Right cardiac atrium (tissue), 5 donors: ENCODE results near the gene SERP2. TPM values are rescaled to one million over a fixed set of nuclear protein-coding genes. Genes with fewer than 3 reads are reported as not detected.

Source experiments
- ATAC-seq, 2 donors: fragments of 200-7000 bp; cut with Tn5 transposase; one replicate each; pipeline versions ENCODE4 v1.8.0 to v1.9.1; 2020; ENCODE audit warnings: moderate library complexity in 2 of 2, mild to moderate bottlenecking in 1 of 2
- DNase-seq, 3 donors: peaks; one replicate each; pipeline ENCODE4 v3.0.0-alpha.2; 2020
- H3K27ac ChIP-seq: one replicate; pipeline ENCODE4 v1.5.1; 2013; ENCODE audit warnings: mild to moderate bottlenecking, low read length, control low read depth, moderate library complexity
- H3K27me3 ChIP-seq: one replicate; pipeline ENCODE4 v1.6.1; 2013; ENCODE audit not compliant: control insufficient read depth, insufficient read depth
- H3K4me1 ChIP-seq: one replicate; pipeline ENCODE4 v1.6.1; 2013; ENCODE audit warnings: low read length; ENCODE audit not compliant: control insufficient read depth, insufficient read depth
- H3K4me3 ChIP-seq: one replicate; pipeline ENCODE4 v1.5.1; 2013; ENCODE audit warnings: low read length, control low read depth
- H3K9me3 ChIP-seq: one replicate; pipeline ENCODE4 v1.6.1; 2013; ENCODE audit warnings: low read length; ENCODE audit not compliant: control insufficient read depth
- WGBS: extraction: QIAGEN DNeasy Blood & Tissue Kit; methylation state at CpG from one replicate; pipeline ENCODE4 v1.1.7; 2013; 5-methylcytosine and 5-hydroxymethylcytosine counted together
- intact Hi-C, 4 donors: fragments of 100-400 bp; cut with DNase I; formaldehyde crosslinking; loops; one replicate each; pipeline versions ENCODE4 v1.11.0 to v1.14.0; 2022 to 2023
- polyA plus RNA-seq: library from polyadenylated mRNA; stranded (reverse); fragments of 200-250 nt; gene quantifications from one replicate; pipeline ENCODE4 v1.2.3, GENCODE V29; 2013
- total RNA-seq, 4 donors: library from RNA; stranded (reverse); fragmentation: NEBNext Ultra II Directional; extraction: Animal tissue kit (Norgen Biotek cat#: 25700); gene quantifications; one replicate each; pipeline ENCODE4 v1.2.1, GENCODE V29; 2021
- donor health status: healthy with polysubstance abuse.
- donor health status: DM: no; HTN: yes; CAD: no.
- donor health status: DM: no; HTN: no; CAD: no.
- donor health status: DM: no; HTN: yes; CAD: no; lungs with severe emphysema.
- donor health status: DM: yes; HTN: yes; CAD: no.

SERP2 gene
- total and polyA plus RNA-seq, 5 donors = 19.4 to 36.2 (median 26.7) TPM

DNA sequence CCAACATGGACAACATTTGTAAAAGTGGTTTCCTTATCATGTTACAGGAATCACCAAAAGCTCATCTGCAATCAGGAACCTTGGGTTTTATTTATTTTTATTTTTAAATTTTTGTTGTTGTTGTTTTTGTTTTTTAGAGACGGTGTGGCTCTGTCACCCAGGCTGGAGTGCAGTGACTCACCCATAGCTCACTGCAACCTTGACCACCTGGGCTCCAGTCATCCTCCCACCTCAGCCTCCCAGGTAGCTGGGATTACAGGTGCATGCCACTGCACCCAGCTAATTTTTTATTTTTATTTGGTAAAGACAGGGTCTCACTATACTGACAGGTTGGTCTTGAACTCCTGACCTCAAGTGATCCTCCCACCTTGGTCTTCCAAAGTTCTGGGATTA is 13.6 kb upstream of the SERP2 start:
- ATAC-seq (no peak), DNase-seq (no peak)
- WGBS = 96% methylated on average over 1 of the region's 1 CpG
- Histone ChIP-seq H3K4me3 (no peak overlapping the region), H3K27me3 (no peaks in the 10 kb centered on the region), H3K27ac (no peak overlapping the region), H3K9me3 (no peaks in the 10 kb centered on the region), H3K4me1 (no peaks in the 10 kb centered on the region)
- intact Hi-C loops = no loop called here

DNA sequence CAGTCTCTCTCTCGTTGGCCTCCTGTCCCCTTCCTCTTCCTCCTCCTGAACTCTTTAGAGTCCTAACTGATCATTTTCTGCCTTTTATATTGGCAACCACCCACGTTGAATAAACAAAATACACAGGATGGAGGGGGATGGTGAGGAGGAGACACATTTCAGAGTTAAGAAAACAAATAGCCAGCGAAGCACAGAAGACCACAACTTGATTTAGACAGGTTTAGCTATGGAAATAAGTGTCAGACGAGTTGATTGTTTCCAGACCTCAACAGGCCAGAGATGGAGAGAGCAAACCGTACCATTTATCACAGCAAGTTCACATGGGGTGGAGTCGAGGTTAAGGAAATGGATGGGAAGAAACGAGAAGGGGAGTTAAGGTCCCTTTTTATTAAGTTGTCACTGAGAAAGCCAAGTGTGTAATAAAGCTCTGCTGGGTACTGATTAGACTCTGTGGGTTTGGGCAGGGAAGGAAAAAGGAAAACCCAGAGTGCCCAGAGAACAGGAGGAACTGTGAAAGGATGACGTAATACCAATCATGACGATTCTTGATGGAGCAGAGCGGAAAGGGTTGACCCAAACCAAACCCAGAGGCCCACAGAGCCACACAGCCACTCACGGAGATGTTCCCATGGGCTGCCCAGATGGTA is 11.1 kb upstream of the SERP2 start:
- H3K9me3 ChIP-seq = no peaks in the 10 kb centered on the region
- H3K4me1 ChIP-seq = no peaks in the 10 kb centered on the region
- DNase-seq (no peak), ATAC-seq (peak in 1 of 2 donors; percentile 8)
- no peak overlapping the region for H3K4me3 ChIP-seq
- no peak overlapping the region for H3K27ac ChIP-seq
- H3K27me3 ChIP-seq = no peaks in the 10 kb centered on the region
- WGBS = 71% methylated on average over 11 of the region's 11 CpGs
- intact Hi-C loops = no loop called here

DNA sequence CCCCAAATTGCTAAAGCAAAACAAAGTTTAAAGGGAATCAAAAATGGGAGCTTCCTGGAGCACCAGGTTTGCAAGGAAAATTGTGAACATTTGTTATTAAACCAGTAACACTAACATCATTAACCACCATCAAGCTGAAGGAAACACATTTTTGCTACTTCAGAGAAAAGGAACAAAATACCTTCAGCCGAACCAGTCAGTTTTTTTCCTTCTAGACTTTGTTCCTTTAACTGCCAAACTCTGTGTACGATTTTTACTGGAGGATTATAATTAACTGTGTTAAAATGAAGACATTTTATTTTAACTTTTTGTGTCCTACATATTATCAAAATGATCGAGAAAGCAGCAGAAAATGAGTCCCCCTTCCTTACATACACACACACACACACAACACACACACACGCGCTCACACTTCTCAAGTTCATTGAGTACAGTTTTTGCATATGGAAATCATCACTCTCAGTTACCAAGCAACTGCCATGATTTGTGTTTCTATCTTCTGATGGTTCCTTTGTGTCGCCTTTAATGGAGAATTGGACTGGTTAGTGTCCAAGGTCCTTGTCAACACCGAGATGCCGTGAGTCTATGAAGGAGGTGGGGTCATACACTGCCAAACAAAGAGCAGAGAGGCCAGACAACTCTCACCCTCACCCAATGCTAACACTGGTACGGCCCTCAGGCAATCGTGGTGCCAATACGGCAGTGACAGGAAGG is 9.8 kb upstream of the SERP2 start:
- Histone ChIP-seq H3K27me3 (no peaks in the 10 kb centered on the region), H3K4me3 (no peak overlapping the region), H3K27ac (no peak overlapping the region), H3K4me1 (no peaks in the 10 kb centered on the region), H3K9me3 (no peaks in the 10 kb centered on the region)
- ATAC-seq = peak; percentile 56 to 85
- no peak for DNase-seq
- intact Hi-C loops = no loop called here
- WGBS = 51% methylated on average over 11 of the region's 11 CpGs

DNA sequence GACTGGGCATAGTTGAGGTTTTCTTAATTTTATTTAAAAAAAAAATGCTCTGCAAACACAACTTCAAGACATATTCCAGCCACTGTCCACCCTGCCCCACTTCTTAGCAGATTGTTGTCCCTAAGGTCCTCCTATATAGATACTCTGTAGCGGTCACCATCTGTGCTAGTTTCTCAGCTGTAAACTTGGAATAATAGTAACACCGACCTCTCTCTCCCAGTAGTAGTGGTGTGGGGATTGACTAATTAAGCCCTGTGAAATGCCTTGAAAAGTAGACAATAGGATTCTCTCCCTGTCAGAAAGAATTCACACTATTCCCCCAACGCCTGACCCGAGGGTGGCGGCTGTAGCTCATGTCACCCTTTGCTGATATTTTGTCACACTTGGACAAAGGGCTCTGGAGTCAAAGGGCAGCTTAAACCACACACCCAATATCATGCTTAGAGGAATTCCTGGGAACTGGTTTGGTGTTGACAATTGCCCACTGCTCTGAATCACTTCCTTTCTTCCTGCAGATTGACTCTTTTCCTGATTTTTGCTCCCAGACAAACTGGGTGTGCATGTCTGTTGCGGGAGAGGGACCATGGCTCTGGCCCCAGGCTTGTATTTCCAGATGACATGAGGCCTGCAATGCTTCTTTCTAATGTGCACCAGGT is 9.2 kb upstream of the SERP2 start:
- Histone ChIP-seq H3K27me3 (no peaks in the 10 kb centered on the region), H3K27ac (no peak overlapping the region), H3K9me3 (no peaks in the 10 kb centered on the region), H3K4me3 (no peak overlapping the region), H3K4me1 (no peaks in the 10 kb centered on the region)
- 64% methylated on average over 6 of the region's 6 CpGs for WGBS
- peak; percentile 24 to 89 for ATAC-seq
- intact Hi-C loops = no loop called here
- peak in 1 of 3 donors; percentile 20 for DNase-seq

DNA sequence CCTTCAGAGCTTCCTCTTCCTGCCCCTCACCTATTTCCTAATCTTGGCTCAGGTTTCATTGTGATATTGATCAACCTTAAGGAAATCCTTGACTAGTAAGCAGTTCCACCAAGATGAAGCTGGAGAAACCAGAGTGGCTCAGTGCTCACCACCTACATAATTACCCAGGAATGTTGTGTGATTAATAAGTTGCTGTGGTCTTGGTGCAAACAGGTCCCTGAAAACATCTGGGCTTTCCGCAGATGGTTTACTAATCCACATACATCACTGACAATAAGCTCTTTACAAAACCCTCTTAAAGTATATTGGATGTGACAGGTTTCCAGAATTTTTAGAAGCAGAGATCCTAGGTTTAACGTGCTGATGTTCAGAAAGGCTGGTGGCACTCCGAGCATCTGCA is 8.6 kb upstream of the SERP2 start:
- Histone ChIP-seq H3K4me3 (no peak overlapping the region), H3K9me3 (no peaks in the 10 kb centered on the region), H3K4me1 (no peaks in the 10 kb centered on the region), H3K27ac (no peak overlapping the region), H3K27me3 (no peaks in the 10 kb centered on the region)
- 93% methylated on average over 3 of the region's 3 CpGs for WGBS
- intact Hi-C loops = no loop called here
- ATAC-seq (no peak), DNase-seq (no peak)

DNA sequence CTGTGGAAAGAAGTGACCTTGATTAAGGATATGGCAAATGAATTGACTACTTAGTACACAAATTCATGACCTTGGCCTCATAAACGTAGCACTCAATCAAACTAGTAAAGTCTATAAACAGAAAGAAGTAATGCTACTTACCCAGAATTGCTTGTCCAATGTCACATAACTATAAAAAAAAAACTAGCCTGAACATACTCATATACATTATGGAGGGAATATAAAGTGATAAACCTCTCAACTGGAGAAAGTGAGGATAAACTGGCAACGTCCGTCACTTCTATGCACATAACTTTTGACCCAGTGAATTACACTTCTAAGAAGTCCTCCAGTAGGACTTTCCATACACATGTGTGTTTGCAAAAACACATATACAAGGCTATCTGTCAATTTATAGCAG is 7.7 kb upstream of the SERP2 start:
- DNase-seq (no peak), ATAC-seq (no peak)
- H3K4me1 ChIP-seq = no peaks in the 10 kb centered on the region
- no peak overlapping the region for H3K27ac ChIP-seq
- intact Hi-C loops = no loop called here
- no peaks in the 10 kb centered on the region for H3K9me3 ChIP-seq
- 80% methylated on average over 3 of the region's 3 CpGs for WGBS
- H3K4me3 ChIP-seq = no peak overlapping the region
- H3K27me3 ChIP-seq = no peaks in the 10 kb centered on the region

DNA sequence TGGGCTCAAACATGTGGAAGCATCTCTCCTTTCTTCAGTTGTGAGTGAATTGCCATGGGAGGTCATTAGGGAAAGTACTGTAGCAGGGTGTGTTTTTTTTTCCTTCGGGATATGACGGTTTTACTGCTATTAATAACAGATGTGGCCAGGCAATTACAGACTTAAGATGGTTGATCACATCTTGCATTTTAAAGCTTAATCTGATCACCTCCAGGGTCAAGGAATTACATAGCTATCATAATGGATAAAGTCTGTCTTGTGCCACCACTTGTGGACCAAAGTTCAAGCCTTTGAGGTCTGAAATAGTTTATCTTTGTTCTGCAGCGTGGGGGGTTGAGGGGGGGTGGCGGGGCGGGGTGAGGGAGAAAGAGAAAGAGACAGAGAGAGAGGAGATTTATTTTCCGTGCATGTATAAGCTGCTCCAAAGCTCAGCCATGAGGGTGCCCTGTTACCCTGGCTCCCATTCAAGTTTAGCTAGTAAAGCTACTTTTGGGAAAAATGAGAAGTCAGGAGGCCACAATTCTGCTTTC is 5.5 kb upstream of the SERP2 start:
- no peak for DNase-seq
- Histone ChIP-seq H3K4me3 (no peak overlapping the region), H3K9me3 (no peaks in the 10 kb centered on the region), H3K27me3 (no peaks in the 10 kb centered on the region), H3K27ac (no peak overlapping the region), H3K4me1 (no peaks in the 10 kb centered on the region)
- ATAC-seq = no peak
- intact Hi-C loops = no loop called here
- 17% methylated on average over 6 of the region's 6 CpGs for WGBS

DNA sequence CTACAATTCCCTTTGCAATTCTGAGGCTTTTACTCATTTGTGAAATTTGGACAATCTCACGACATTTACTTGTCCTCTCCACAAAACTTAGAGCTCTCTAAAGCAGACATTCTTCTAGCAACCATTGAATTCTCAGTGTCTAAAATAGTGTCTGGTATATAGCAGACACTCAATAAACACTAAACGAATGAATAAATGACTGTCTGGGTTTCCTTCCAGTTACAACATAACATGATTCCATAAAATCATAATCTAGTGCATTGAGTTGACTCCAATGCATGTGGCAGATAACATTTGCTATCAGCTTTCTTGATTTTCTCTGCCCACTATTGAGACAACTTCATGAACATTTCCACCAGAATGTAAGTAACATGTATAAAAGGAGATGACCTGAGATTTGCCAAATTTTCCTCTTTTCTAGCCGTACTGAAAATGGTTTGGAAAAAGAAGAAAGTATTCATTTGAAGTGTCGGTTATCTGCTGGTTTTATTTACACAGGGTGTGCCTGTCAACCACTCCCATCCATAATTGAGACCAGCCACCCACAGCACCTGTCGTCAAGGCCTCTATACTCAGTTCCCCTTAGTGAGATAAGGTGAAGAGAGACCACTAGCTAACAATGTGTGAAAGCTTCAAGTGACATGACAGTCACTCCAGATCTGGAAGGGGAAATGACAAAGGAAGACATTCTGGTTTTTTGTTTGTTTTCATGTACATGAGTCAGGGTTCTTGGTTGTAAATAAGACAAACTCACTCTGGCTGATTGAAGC is 4.8 kb upstream of the SERP2 start:
- WGBS = 63% methylated on average over 5 of the region's 5 CpGs
- ATAC-seq (no peak), DNase-seq (no peak)
- Histone ChIP-seq H3K9me3 (no peaks in the 10 kb centered on the region), H3K27me3 (no peaks in the 10 kb centered on the region), H3K27ac (no peak overlapping the region), H3K4me1 (no peaks in the 10 kb centered on the region), H3K4me3 (no peak overlapping the region)
- intact Hi-C loops = no loop called here

DNA sequence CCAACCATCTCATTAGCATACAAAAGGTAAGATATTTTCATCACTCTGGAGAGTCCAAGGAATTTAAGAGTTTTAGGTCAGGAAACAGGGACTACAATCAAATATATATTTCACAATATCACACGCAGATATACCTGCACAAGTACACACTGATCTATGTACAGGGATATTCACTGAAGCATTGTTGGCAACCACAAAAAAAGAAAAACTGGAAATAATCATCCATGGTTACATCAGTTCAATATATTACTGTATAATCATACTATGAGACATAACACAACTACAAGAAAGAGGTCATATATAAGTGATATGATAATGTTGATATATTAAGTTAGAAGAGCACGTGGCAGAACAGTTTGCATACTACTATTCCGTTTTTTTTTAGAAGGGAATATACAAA is 2.2 kb upstream of the SERP2 start:
- intact Hi-C loops = loop anchor here in 1 of 4 donors (10.0 kb wide), 1 partner anchor 67 kb away; no protein-coding TSS in a partner anchor
- ATAC-seq = no peak

DNA sequence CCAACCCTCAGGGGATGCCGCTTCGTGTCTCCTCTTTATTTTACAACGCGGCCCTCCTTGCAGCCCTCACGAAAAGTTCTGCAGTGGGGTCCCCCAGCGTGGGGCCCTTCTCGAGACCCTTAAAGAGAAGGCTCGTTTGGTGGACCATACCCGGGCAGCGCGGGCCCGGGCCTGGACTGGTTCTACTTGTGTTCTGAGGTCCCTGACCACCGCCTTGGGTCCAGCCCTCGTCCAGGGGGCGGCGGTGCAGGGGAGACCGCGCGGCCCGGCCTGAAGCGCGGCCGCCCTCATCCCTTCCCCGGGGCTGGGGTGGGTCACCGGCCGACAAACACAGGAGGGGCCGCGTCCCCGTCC is 400 bp upstream of the SERP2 start:
- Histone ChIP-seq H3K4me3 (peak overlapping the region; percentile 78), H3K4me1 (peaks cover 2% of the 10 kb centered on the region), H3K27ac (no peak overlapping the region), H3K27me3 (no peaks in the 10 kb centered on the region), H3K9me3 (no peaks in the 10 kb centered on the region)
- ATAC-seq (peak; percentile 41 to 56), DNase-seq (no peak)
- WGBS = 40% methylated on average over 29 of the region's 29 CpGs
- intact Hi-C loops = loop anchor here in 1 of 4 donors (10.0 kb wide), 1 partner anchor 68 kb away; no protein-coding TSS in a partner anchor

More for the DNA sequence above, 2.2 kb upstream of the SERP2 start:
- WGBS = 89% methylated on average over 3 of the region's 3 CpGs
- Histone ChIP-seq H3K4me1 (peaks cover 2% of the 10 kb centered on the region), H3K27me3 (no peaks in the 10 kb centered on the region), H3K9me3 (no peaks in the 10 kb centered on the region), H3K4me3 (no peak overlapping the region), H3K27ac (no peak overlapping the region)
- no peak for DNase-seq
